H1 (cell line): Measurements from ENCODE around the gene NFYA. TPM values are rescaled to one million over a fixed set of nuclear protein-coding genes. Genes with fewer than 3 reads are reported as not detected.

Experiments
- CTCF ChIA-PET: fragments of 300-600 bp; sonication (Branson Sonifier 250); formaldehyde crosslinking; loops from one replicate; lab custom pipeline; 2021; ENCODE audit not compliant: partially characterized antibody; lab: Charles Lee
- POLR2A ChIA-PET: fragments of 300-600 bp; sonication (Branson Sonifier 250); formaldehyde crosslinking; loops from one replicate; lab custom pipeline; 2021; ENCODE audit warnings: inconsistent platforms; ENCODE audit not compliant: partially characterized antibody; lab: Charles Lee
- DNase-seq, 2 experiments: peaks; one replicate each; pipeline versions ENCODE4 v3.0.0 to v3.0.0-alpha.2; 2010 to 2022; ENCODE audit warnings: low spot score in 2 of 2, low read depth in 1 of 2, mixed read lengths in 1 of 2
- FAIRE-seq: peaks from 2 replicates; lab custom pipeline; 2011; peaks lifted over from hg19 to GRCh38; lab: Jason Lieb, UNC
- H2AFZ ChIP-seq: 2 replicates; pipeline ENCODE4 v1.8.1; 2012; ENCODE audit warnings: low read length, inconsistent platforms
- H2AK5ac ChIP-seq: 2 replicates; pipeline ENCODE4 v1.6.1; 2013; ENCODE audit warnings: low read depth, low read length
- H2BK120ac ChIP-seq: replicated peaks from 2 replicates; pipeline ENCODE3; 2013; ENCODE audit warnings: low read depth, low read length, inconsistent platforms
- H2BK12ac ChIP-seq: 2 replicates; pipeline ENCODE4 v1.6.1; 2013; ENCODE audit warnings: low read depth, low read length
- H2BK15ac ChIP-seq: 2 replicates; pipeline ENCODE4 v1.6.1; 2013; ENCODE audit warnings: low read length
- H2BK20ac ChIP-seq: 2 replicates; pipeline ENCODE4 v1.6.1; 2013; ENCODE audit warnings: low read length
- H2BK5ac ChIP-seq: 2 replicates; pipeline ENCODE4 v1.6.1; 2013; ENCODE audit warnings: low read depth, low read length
- H3K14ac ChIP-seq: 2 replicates; pipeline ENCODE4 v1.6.1; 2013; ENCODE audit warnings: inconsistent platforms; ENCODE audit not compliant: insufficient read length
- H3K18ac ChIP-seq: 2 replicates; pipeline ENCODE4 v1.6.1; 2013; ENCODE audit warnings: low read length; ENCODE audit errors: extremely low read depth
- H3K23ac ChIP-seq: 2 replicates; pipeline ENCODE4 v1.6.1; 2013; ENCODE audit warnings: inconsistent platforms; ENCODE audit not compliant: insufficient read length
- H3K23me2 ChIP-seq: 2 replicates; pipeline ENCODE4 v1.6.1; 2013; ENCODE audit warnings: low read depth, low read length
- H3K27ac ChIP-seq: 2 replicates; pipeline ENCODE4 v1.6.1; 2011; ENCODE audit warnings: low read depth, low read length, inconsistent platforms
- H3K27me3 ChIP-seq, 4 experiments: replicated peaks in 1 of 4; 1 replicate in 1 of 4; 2 replicates in 3 of 4; pipeline versions ENCODE4 v1.6.1 to v1.8.1; 2011 to 2013; ENCODE audit warnings: low read length in 3 of 4, mild to moderate bottlenecking in 3 of 4, inconsistent platforms in 2 of 4, mixed read lengths in 2 of 4, moderate library complexity in 1 of 4; ENCODE audit not compliant: control insufficient read depth in 3 of 4, insufficient read depth in 3 of 4; ENCODE audit errors: extremely low read depth in 1 of 4
- H3K36me3 ChIP-seq, 4 experiments: 2 replicates each; pipeline versions ENCODE4 v1.6.1 to v1.8.1; 2011 to 2013; ENCODE audit warnings: mild to moderate bottlenecking in 4 of 4, low read length in 3 of 4, moderate library complexity in 2 of 4, control low read depth in 1 of 4, inconsistent platforms in 1 of 4; ENCODE audit not compliant: insufficient read depth in 4 of 4, control insufficient read depth in 2 of 4
- H3K4ac ChIP-seq: replicated peaks from 2 replicates; pipeline ENCODE3; 2013; ENCODE audit warnings: low read length, low read depth, mixed read lengths, inconsistent platforms; ENCODE audit not compliant: insufficient read length
- H3K4me1 ChIP-seq, 4 experiments: replicated peaks in 1 of 4; 1 replicate in 1 of 4; 2 replicates in 3 of 4; pipeline versions ENCODE4 v1.6.1 to v1.8.1; 2011 to 2013; ENCODE audit warnings: low read length in 3 of 4, inconsistent platforms in 2 of 4, mixed read lengths in 1 of 4; ENCODE audit not compliant: insufficient read depth in 4 of 4, control insufficient read depth in 3 of 4
- H3K4me2 ChIP-seq, 2 experiments: 2 replicates each; pipeline versions ENCODE4 v1.6.1 to v1.8.1; 2011 to 2013; ENCODE audit warnings: low read depth in 2 of 2, low read length in 2 of 2, control low read depth in 1 of 2, inconsistent platforms in 1 of 2, mild to moderate bottlenecking in 1 of 2; ENCODE audit not compliant: insufficient read depth in 1 of 2
- H3K4me3 ChIP-seq, 4 experiments: fragments of 200-600, 300-600 bp in 1 of 4; sonication (generic), shearing (Covaris generic), sonication (Bioruptor Twin) in 1 of 4; 2 replicates each; pipeline versions ENCODE4 v1.5.1 to v1.8.1; 2011 to 2016; ENCODE audit warnings: low read length in 4 of 4, low read depth in 3 of 4, control low read depth in 2 of 4, inconsistent platforms in 2 of 4, mild to moderate bottlenecking in 2 of 4, mixed read lengths in 1 of 4, moderate library complexity in 1 of 4; ENCODE audit not compliant: insufficient read depth in 2 of 4; ENCODE audit errors: extremely low read depth in 1 of 4
- H3K56ac ChIP-seq: replicated peaks from 2 replicates; pipeline ENCODE3; 2013; ENCODE audit warnings: low read depth, mild to moderate bottlenecking, mixed read lengths, low read length, inconsistent platforms; ENCODE audit not compliant: insufficient read length
- H3K79me1 ChIP-seq: 2 replicates; pipeline ENCODE4 v1.6.1; 2013; ENCODE audit warnings: low read depth, low read length, control low read depth
- H3K79me2 ChIP-seq, 2 experiments: 2 replicates each; pipeline versions ENCODE4 v1.6.1 to v1.8.1; 2012 to 2013; ENCODE audit warnings: low read length in 2 of 2, mild to moderate bottlenecking in 2 of 2, inconsistent platforms in 1 of 2; ENCODE audit not compliant: insufficient read depth in 2 of 2, control insufficient read depth in 1 of 2
- H3K9ac ChIP-seq, 4 experiments: replicated peaks in 1 of 4; 1 replicate in 1 of 4; 2 replicates in 3 of 4; pipeline versions ENCODE4 v1.6.1 to v1.8.1; 2011 to 2013; ENCODE audit warnings: low read depth in 3 of 4, low read length in 3 of 4, control low read depth in 2 of 4, mild to moderate bottlenecking in 2 of 4, moderate library complexity in 2 of 4, inconsistent platforms in 1 of 4; ENCODE audit errors: extremely low read depth in 1 of 4
- H3K9me3 ChIP-seq, 2 experiments: 2 replicates each; pipeline versions ENCODE4 v1.6.1 to v1.8.1; 2012 to 2013; ENCODE audit warnings: mild to moderate bottlenecking in 2 of 2, moderate library complexity in 2 of 2, control low read depth in 1 of 2, inconsistent platforms in 1 of 2, low read depth in 1 of 2, low read length in 1 of 2, mixed read lengths in 1 of 2; ENCODE audit not compliant: insufficient read depth in 2 of 2
- H4K20me1 ChIP-seq, 2 experiments: replicated peaks in 1 of 2; 2 replicates each; pipeline versions ENCODE3 to v1.8.1; 2011 to 2013; ENCODE audit warnings: inconsistent platforms in 2 of 2, low read length in 2 of 2, mild to moderate bottlenecking in 1 of 2; ENCODE audit not compliant: insufficient read depth in 2 of 2, control insufficient read depth in 1 of 2
- H4K5ac ChIP-seq: 2 replicates; pipeline ENCODE4 v1.6.1; 2013; ENCODE audit warnings: low read length, low read depth, mixed read lengths, inconsistent platforms; ENCODE audit not compliant: insufficient read length
- H4K8ac ChIP-seq: 2 replicates; pipeline ENCODE4 v1.8.0; 2013; ENCODE audit warnings: mild to moderate bottlenecking, moderate library complexity, low read length, inconsistent platforms; ENCODE audit not compliant: insufficient read depth; ENCODE audit errors: extremely low read depth
- H4K91ac ChIP-seq: replicated peaks from 2 replicates; pipeline ENCODE3; 2013; ENCODE audit warnings: low read length, mixed read lengths, inconsistent platforms; ENCODE audit not compliant: insufficient read length
- ASH2L ChIP-seq: fragments of 200-600, 300-600 bp; sonication (generic); IDR thresholded peaks from one replicate; pipeline ENCODE4 v1.7.1; 2017; ENCODE audit warnings: low read length
- BCL11A ChIP-seq, 2 experiments: IDR thresholded peaks; one replicate each; pipeline ENCODE4 v1.6.1; 2011; ENCODE audit warnings: low read depth in 2 of 2, low read length in 2 of 2, mild to moderate bottlenecking in 2 of 2
- CHD2 ChIP-seq: IDR thresholded peaks from 2 replicates; pipeline ENCODE4 v1.6.1; 2012; ENCODE audit warnings: low read length, improper control_type of control experiment
- GTF2F1 ChIP-seq: IDR thresholded peaks from 2 replicates; pipeline ENCODE4 v1.6.1; 2012; ENCODE audit warnings: low read depth, low read length, improper control_type of control experiment, borderline replicate concordance
- JUND ChIP-seq: IDR thresholded peaks from 2 replicates; pipeline ENCODE4 v1.6.1; 2011; ENCODE audit warnings: mild to moderate bottlenecking, improper control_type of control experiment, low read length
- KDM1A ChIP-seq: fragments of 200-600, 300-600 bp; sonication (generic); IDR thresholded peaks from 2 replicates; pipeline ENCODE4 v1.7.1; 2016; ENCODE audit warnings: mild to moderate bottlenecking, low read length, borderline replicate concordance
- MAFK ChIP-seq: IDR thresholded peaks from 2 replicates; pipeline ENCODE4 v1.6.1; 2012; ENCODE audit warnings: low read depth, mild to moderate bottlenecking, improper control_type of control experiment, low read length
- SAP30 ChIP-seq: fragments of 300-600 bp; sonication (generic); IDR thresholded peaks from 2 replicates; pipeline ENCODE4 v1.7.1; 2012; ENCODE audit warnings: low read length, moderate library complexity, mild to moderate bottlenecking, inconsistent platforms; ENCODE audit not compliant: insufficient read depth, insufficient replicate concordance
- SRF ChIP-seq: IDR thresholded peaks from 2 replicates; pipeline ENCODE4 v1.6.1; 2011; ENCODE audit warnings: mild to moderate bottlenecking, low read depth, low read length, moderate library complexity
- WGBS, 2 experiments: shearing (Covaris generic) in 1 of 2; methylation state at CpG; one replicate each; pipeline versions ENCODE4 v1.1.6 to v1.1.7; 2013 to 2015; ENCODE audit warnings: low lambda C conversion rate in 2 of 2, mixed read lengths in 2 of 2, inconsistent platforms in 1 of 2, low coverage in 1 of 2, missing lambda C conversion rate in 1 of 2; ENCODE audit not compliant: insufficient replicate concordance in 2 of 2, insufficient coverage in 1 of 2, insufficient read length in 1 of 2; ENCODE audit errors: extremely low coverage in 1 of 2, missing lambda C conversion rate in 1 of 2; 5-methylcytosine and 5-hydroxymethylcytosine counted together
- long read RNA-seq, 2 experiments: library from RNA in 1 of 2; library from capped mRNA in 1 of 2; stranded (forward); transcript quantifications; one replicate each; pipeline ENCODE4 v2.0.0, GENCODE V29; 2021; ENCODE audit warnings: inconsistent platforms in 1 of 2
- polyA minus RNA-seq, 3 experiments: library from RNA; depleted of rRNA, polyadenylated mRNA; stranded (reverse); fragments of >200 nt; gene quantifications; 1 replicate in 2 of 3; 2 replicates in 1 of 3; pipeline ENCODE4 v1.2.3, GENCODE V29; 2011
- polyA plus RNA-seq, 7 experiments: library from polyadenylated mRNA; depleted of rRNA in 3 of 7; stranded (reverse) in 5 of 7; unstranded in 2 of 7; fragments of >200 nt in 5 of 7; fragments of 200-250 nt in 2 of 7; gene quantifications; 1 replicate in 5 of 7; 2 replicates in 1 of 7; 4 replicates in 1 of 7; pipeline versions ENCODE4 v1.2.1 to v1.2.3, GENCODE V29; 2011 to 2013; ENCODE audit warnings: missing spikeins in 2 of 7, mixed read lengths in 2 of 7
- total RNA-seq: library from RNA; stranded (reverse); fragmentation: NEBNext Ultra II Directional; extraction: Animal tissue kit (Norgen Biotek cat#: 25700); gene quantifications from 2 replicates; pipeline ENCODE4 v1.2.1, GENCODE V29; 2021
- TF ChIP-seq, protein P1 (sequence below): IDR thresholded peaks from 2 replicates; pipeline ENCODE4 v1.6.1; 2011; ENCODE audit warnings: low read depth, mild to moderate bottlenecking, low read length; ENCODE audit not compliant: insufficient read depth

The NFYA gene
- total RNA-seq (33.7 and 35.5 TPM in 2 replicates), polyA plus RNA-seq (2011; rRNA removed) (19.7 and 19.8 TPM in 2 replicates), polyA minus RNA-seq (2011; rRNA and poly(A)+ RNA removed) (82.8 and 113 TPM in 2 replicates)
- 16.0 TPM for polyA plus RNA-seq (2011; cell fraction: cytosol; rRNA removed)
- 31.4 TPM for polyA plus RNA-seq (2011; cell fraction: nucleus; rRNA removed)
- 28.7 to 39.9 TPM (median 32.2 TPM) in 4 replicates for polyA plus RNA-seq (2012, experiment 1 of 2)
- polyA plus RNA-seq (2012, experiment 2 of 2), result 2.5 TPM
- polyA plus RNA-seq (2013, experiment 1 of 2), result 16.5 TPM
- polyA plus RNA-seq (2013, experiment 2 of 2), result 17.7 TPM
- polyA minus RNA-seq (2011; cell fraction: cytosol; rRNA and poly(A)+ RNA removed), result 29.5 TPM
- 37.6 TPM for polyA minus RNA-seq (2011; cell fraction: nucleus; rRNA and poly(A)+ RNA removed)
- long read RNA-seq, experiment 1, partial matches to known transcripts, result 16 of 22 reads
- long read RNA-seq, experiment 1, other reads (novel, unspliced or antisense), result 6 of 22 reads
- long read RNA-seq, experiment 2, partial matches to known transcripts, result 3 of 8 reads
- long read RNA-seq, experiment 2, other reads (novel, unspliced or antisense), result 2 of 8 reads

- peak within 1 kb of the TSS; percentile 97 for H4K8ac ChIP-seq
- 2% methylated on average over 30 of the region's 37 CpGs; no CpG with 5 or more reads in 1 of the 2 experiments for WGBS, 2 experiments
- H3K56ac ChIP-seq, result peak within 1 kb of the TSS; percentile 97
- no peaks in the 10 kb centered on the region for H3K9me3 ChIP-seq
- H3K4me3 ChIP-seq, result peak within 1 kb of the TSS; percentile 83 to 96 (median 92)
- H3K4me2 ChIP-seq, result peak within 1 kb of the TSS; percentile 89 to 98
- no peak within 1 kb of the TSS for H2BK120ac ChIP-seq
- no peak within 1 kb of the TSS for H2BK15ac ChIP-seq
- peaks cover 32 to 42% of the 10 kb centered on the region in 2 experiments for H3K79me2 ChIP-seq
- H3K4me1 ChIP-seq, result peaks cover 2 to 5% (median 4%) of the 10 kb centered on the region in 4 experiments; a peak in 3 of 7 replicates
- peak within 1 kb of the TSS; percentile 91 for H4K5ac ChIP-seq
- H3K9ac ChIP-seq, result peak within 1 kb of the TSS; percentile 86 to 94 (median 93)
- H3K36me3 ChIP-seq, result peaks cover 0 to 15% (median 6%) of the 10 kb centered on the region in 4 experiments; a peak in 5 of 8 replicates
- H3K23ac ChIP-seq, result peak within 1 kb of the TSS; percentile 18
- H2BK12ac ChIP-seq, result no peak within 1 kb of the TSS
- H3K23me2 ChIP-seq, result peaks cover 11% of the 10 kb centered on the region
- no peaks in the 10 kb centered on the region for H3K79me1 ChIP-seq
- FAIRE-seq, result peak; percentile 72
- peak within 1 kb of the TSS; percentile 8 for H3K14ac ChIP-seq
- H4K91ac ChIP-seq, result peak within 1 kb of the TSS; percentile 87
- ChIA-PET POLR2A (interaction anchor here (0.6 to 2.6 kb wide), 6 partner anchors 10 to 45 kb away, joined by 3 to 9 read pairs (median 5); partner anchors contain the start of gene APOBEC2), CTCF (interaction anchor here (0.8 kb wide), 1 partner anchor 28 kb away, joined by 3 read pairs; no protein-coding TSS in a partner anchor)
- 0 out of 2 replicates have a peak within 1 kb of the TSS, but pooled peaks have one; percentile 44 for H2BK20ac ChIP-seq
- peak within 1 kb of the TSS; percentile 96 for H3K18ac ChIP-seq
- H3K27ac ChIP-seq, result peak within 1 kb of the TSS; percentile 96
- H2AFZ ChIP-seq, result peak within 1 kb of the TSS; percentile 16; the same call in 1 of the 2 replicates
- peak within 1 kb of the TSS; percentile 98 for H2BK5ac ChIP-seq
- peak within 1 kb of the TSS; percentile 14; the same call in 1 of the 2 replicates for H2AK5ac ChIP-seq
- H3K27me3 ChIP-seq, result no peaks in the 10 kb centered on the region
- peak in 1 of 2 experiments; percentile 99 for DNase-seq
- H4K20me1 ChIP-seq, result peaks cover 0 to 7% of the 10 kb centered on the region in 2 experiments
- H3K4ac ChIP-seq, result peak within 1 kb of the TSS; percentile 91
- TF ChIP-seq JUND (no peak), GTF2F1 (no peak), CHD2 (peak; percentile 61), KDM1A (no peak), SRF (no peak), SAP30 (no peak), BCL11A (IDR thresholded peaks at IDR 0.05; ENCODE audit: low read depth in 2 of 2, low read length in 2 of 2) (no peak), MAFK (no peak), ASH2L (no peak)
- TF ChIP-seq, protein P1, sequence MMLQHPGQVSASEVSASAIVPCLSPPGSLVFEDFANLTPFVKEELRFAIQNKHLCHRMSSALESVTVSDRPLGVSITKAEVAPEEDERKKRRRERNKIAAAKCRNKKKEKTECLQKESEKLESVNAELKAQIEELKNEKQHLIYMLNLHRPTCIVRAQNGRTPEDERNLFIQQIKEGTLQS, result no peak
These were observed at the start of gene NFYA for GRCh38 chr6:41072836-41073202. NFYA (plus strand) TSS chr6:41072974; CDS start chr6:41079090, 6,116 bp downstream.
